Panc1 (cell line): ENCODE data around the gene MEGF6. TPM values are rescaled to one million over a fixed set of nuclear protein-coding genes. Genes with fewer than 3 reads are reported as not detected.
A peak's percentile ranks its signal among the peaks of the same experiment; 100 is the strongest.
"Not testable (repeated sequence)": the region's sequence is repeated elsewhere in the genome, so short reads cannot be mapped to it uniquely, and the experiment has no call there.

Experiments used
- ATAC-seq: fragments of 200-7000 bp; cut with Tn5 transposase; 2 replicates; pipeline ENCODE4 v1.9.1; 2020; ENCODE audit warnings: mild to moderate bottlenecking, moderate library complexity
- BruUV-seq: library from RNA; stranded (reverse); fragments of 400-500 nt; replicated peaks from 2 replicates; lab custom pipeline; 2021; lab: Mats Ljungman, UMichigan
- CTCF ChIA-PET: fragments of 300-600 bp; sonication (Branson Sonifier 250); formaldehyde crosslinking; loops from one replicate; lab custom pipeline; 2022; ENCODE audit warnings: antibody characterized with exemption; lab: Charles Lee
- POLR2A ChIA-PET: fragments of 300-600 bp; sonication (Branson Sonifier 250); formaldehyde crosslinking; loops from one replicate; lab custom pipeline; 2022; ENCODE audit warnings: antibody characterized with exemption; lab: Charles Lee
- DNase-seq: peaks from one replicate; pipeline ENCODE4 v3.0.0-alpha.2; 2010; ENCODE audit warnings: low read depth, low spot score
- H3K27ac ChIP-seq: 2 replicates; pipeline ENCODE4 v1.5.1; 2011; ENCODE audit warnings: mild to moderate bottlenecking, low read length, inconsistent platforms
- H3K27me3 ChIP-seq: fragments of 200-500 bp; sonication (Bioruptor generic); 2 replicates; pipeline ENCODE4 v1.6.0; 2014; ENCODE audit warnings: low read length, inconsistent platforms; ENCODE audit not compliant: control insufficient read depth, insufficient read depth
- H3K36me3 ChIP-seq: fragments of 200-500 bp; sonication (Bioruptor generic); 2 replicates; pipeline ENCODE4 v1.5.1; 2014; ENCODE audit warnings: inconsistent platforms, mild to moderate bottlenecking, low read length, moderate library complexity; ENCODE audit not compliant: control insufficient read depth, insufficient read depth
- H3K4me1 ChIP-seq: 2 replicates; pipeline ENCODE4 v1.5.1; 2011; ENCODE audit warnings: inconsistent platforms, mild to moderate bottlenecking, low read length, moderate library complexity; ENCODE audit not compliant: control insufficient read depth, insufficient read depth
- H3K4me3 ChIP-seq, 2 experiments: 2 replicates each; pipeline ENCODE4 v1.5.1; 2011 to 2012; ENCODE audit warnings: low read depth in 2 of 2, low read length in 2 of 2, mild to moderate bottlenecking in 2 of 2, inconsistent platforms in 1 of 2, moderate library complexity in 1 of 2
- H3K9me3 ChIP-seq: fragments of 200-500 bp; sonication (Bioruptor generic); 2 replicates; pipeline ENCODE4 v1.5.1; 2014; ENCODE audit warnings: low read depth, mild to moderate bottlenecking, inconsistent platforms, low read length, moderate library complexity; ENCODE audit not compliant: control insufficient read depth, insufficient read depth
- CTCF ChIP-seq: fragments of 450-650 bp; IDR thresholded peaks from 2 replicates; pipeline ENCODE4 v1.5.1; 2017; ENCODE audit warnings: mild to moderate bottlenecking
- POLR2AphosphoS5 ChIP-seq: IDR thresholded peaks from 2 replicates; pipeline ENCODE4 v1.6.1; 2012; ENCODE audit warnings: mild to moderate bottlenecking, low read depth, low read length, moderate library complexity
- SIN3A ChIP-seq: IDR thresholded peaks from 2 replicates; pipeline ENCODE4 v1.6.1; 2012; ENCODE audit warnings: low read depth, mild to moderate bottlenecking, low read length, moderate library complexity, borderline replicate concordance; ENCODE audit not compliant: insufficient read depth
- TCF7L2 ChIP-seq: IDR thresholded peaks from 2 replicates; pipeline ENCODE4 v1.6.1; 2011; ENCODE audit warnings: mild to moderate bottlenecking, low read depth, low read length, inconsistent platforms
- in situ Hi-C: cut with HindIII; loops from 2 replicates; pipeline ENCODE4 v1.10.0; 2016; ENCODE audit warnings: low sequenced_read_pairs, low pct_unique_long_range_greater_than_20kb
- intact Hi-C: fragments of 100-400 bp; cut with micrococcal nuclease; formaldehyde crosslinking; loops from one replicate; pipeline ENCODE4 v1.10.0; 2022; ENCODE audit not compliant: unreplicated experiment
- total RNA-seq: library from RNA; stranded (reverse); gene quantifications from one replicate; pipeline ENCODE4 v1.2.1, GENCODE V29; 2021; ENCODE audit not compliant: unreplicated experiment
- TF ChIP-seq, protein P1 (sequence below), 2 experiments: IDR thresholded peaks; 2 replicates each; pipeline ENCODE4 v1.6.1; 2011 to 2012; ENCODE audit warnings: low read depth in 2 of 2, control low read depth in 1 of 2, low read length in 1 of 2, mild to moderate bottlenecking in 1 of 2, moderate library complexity in 1 of 2; ENCODE audit not compliant: insufficient read depth in 1 of 2

MEGF6 gene
- total RNA-seq, 1 experiment from 2014 or later = 32.6 TPM

DNA sequence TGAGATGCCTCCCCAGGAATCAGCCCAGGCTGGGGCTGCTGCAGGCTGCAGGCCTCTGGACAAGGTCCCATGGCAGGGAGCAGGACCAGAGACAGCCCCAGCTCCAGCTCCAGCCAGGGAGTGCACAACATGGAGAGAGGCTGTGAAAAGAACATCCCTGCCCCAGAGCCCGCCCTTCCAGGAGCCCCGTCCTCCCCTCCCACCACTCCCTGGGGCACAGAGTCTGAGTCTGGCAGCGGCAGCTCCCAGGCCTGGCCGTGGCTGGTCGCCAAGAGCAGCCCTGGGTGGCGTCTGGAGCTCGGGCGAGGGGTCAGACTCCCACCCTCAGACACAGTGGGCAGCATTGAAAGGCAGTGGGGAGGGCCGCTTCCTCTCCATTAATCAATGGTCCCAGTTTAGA is 37.8 kb downstream of the MEGF6 start:
- no peak for DNase-seq
- in situ Hi-C loops (no loop called here), intact Hi-C loops (no loop called here)
- Histone ChIP-seq H3K9me3 (no peaks in the 10 kb centered on the region), H3K27ac (no peak overlapping the region), H3K36me3 (no peaks in the 10 kb centered on the region), H3K27me3 (no peaks in the 10 kb centered on the region), H3K4me1 (peaks cover 6% of the 10 kb centered on the region; the same call in 1 of the 2 replicates), H3K4me3 (no peak overlapping the region)
- BruUV-seq = no TSS peak
- TF ChIP-seq CTCF = no peak
- ChIA-PET CTCF (interaction anchor here (1.1 kb wide), 1 partner anchor 45 kb away, joined by 4 read pairs; no protein-coding TSS in a partner anchor), POLR2A (no interaction called here)
- peak; percentile 67 for ATAC-seq

DNA sequence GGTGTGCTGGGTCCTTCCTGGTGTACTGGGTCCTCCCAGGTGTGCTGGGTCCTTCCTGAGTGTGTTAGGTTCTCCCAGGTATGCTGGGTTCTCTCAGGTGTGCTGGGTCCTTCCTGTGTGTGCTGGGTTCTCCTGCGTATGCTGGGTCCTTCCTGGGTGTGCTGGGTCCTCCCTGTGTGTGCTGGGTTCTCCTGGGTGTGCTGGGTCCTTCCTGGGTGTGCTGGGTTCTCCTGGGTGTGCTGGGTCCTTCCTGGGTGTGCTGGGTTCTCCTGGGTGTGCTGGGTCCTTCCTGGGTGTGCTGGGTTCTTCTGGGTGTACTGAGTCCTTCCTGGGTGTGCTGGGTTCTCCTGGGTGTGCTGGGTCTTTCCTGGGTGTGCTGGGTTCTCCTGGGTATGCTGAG is 38.7 kb downstream of the MEGF6 start:
- BruUV-seq, H3K27ac ChIP-seq, POLR2A ChIA-PET, H3K9me3 ChIP-seq, H3K4me3 ChIP-seq, intact Hi-C loops, H3K27me3 ChIP-seq, H3K4me1 ChIP-seq, in situ Hi-C loops, H3K36me3 ChIP-seq, DNase-seq, ATAC-seq: not testable (repeated sequence)
- CTCF ChIA-PET = interaction anchor here (1.1 kb wide), 1 partner anchor 46 kb away, joined by 4 read pairs; no protein-coding TSS in a partner anchor

GRCh38 chr1:3571263-3571662 is 40.0 kb downstream of the MEGF6 start:
- Histone ChIP-seq H3K27ac (no peak overlapping the region), H3K4me3 (no peak overlapping the region), H3K9me3 (no peaks in the 10 kb centered on the region), H3K4me1 (no peaks in the 10 kb centered on the region), H3K36me3 (no peaks in the 10 kb centered on the region), H3K27me3 (no peaks in the 10 kb centered on the region)
- ATAC-seq = no peak
- in situ Hi-C loops (no loop called here), intact Hi-C loops (no loop called here)
- BruUV-seq = no TSS peak
- TF ChIP-seq SIN3A = no peak
- TF ChIP-seq, protein P1, sequence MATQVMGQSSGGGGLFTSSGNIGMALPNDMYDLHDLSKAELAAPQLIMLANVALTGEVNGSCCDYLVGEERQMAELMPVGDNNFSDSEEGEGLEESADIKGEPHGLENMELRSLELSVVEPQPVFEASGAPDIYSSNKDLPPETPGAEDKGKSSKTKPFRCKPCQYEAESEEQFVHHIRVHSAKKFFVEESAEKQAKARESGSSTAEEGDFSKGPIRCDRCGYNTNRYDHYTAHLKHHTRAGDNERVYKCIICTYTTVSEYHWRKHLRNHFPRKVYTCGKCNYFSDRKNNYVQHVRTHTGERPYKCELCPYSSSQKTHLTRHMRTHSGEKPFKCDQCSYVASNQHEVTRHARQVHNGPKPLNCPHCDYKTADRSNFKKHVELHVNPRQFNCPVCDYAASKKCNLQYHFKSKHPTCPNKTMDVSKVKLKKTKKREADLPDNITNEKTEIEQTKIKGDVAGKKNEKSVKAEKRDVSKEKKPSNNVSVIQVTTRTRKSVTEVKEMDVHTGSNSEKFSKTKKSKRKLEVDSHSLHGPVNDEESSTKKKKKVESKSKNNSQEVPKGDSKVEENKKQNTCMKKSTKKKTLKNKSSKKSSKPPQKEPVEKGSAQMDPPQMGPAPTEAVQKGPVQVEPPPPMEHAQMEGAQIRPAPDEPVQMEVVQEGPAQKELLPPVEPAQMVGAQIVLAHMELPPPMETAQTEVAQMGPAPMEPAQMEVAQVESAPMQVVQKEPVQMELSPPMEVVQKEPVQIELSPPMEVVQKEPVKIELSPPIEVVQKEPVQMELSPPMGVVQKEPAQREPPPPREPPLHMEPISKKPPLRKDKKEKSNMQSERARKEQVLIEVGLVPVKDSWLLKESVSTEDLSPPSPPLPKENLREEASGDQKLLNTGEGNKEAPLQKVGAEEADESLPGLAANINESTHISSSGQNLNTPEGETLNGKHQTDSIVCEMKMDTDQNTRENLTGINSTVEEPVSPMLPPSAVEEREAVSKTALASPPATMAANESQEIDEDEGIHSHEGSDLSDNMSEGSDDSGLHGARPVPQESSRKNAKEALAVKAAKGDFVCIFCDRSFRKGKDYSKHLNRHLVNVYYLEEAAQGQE (IDR thresholded peaks at IDR 0.05; ENCODE audit: insufficient read depth in 1 of 2, low read depth in 2 of 2, low read length in 1 of 2) = no peak
- no peak for TF ChIP-seq TCF7L2
- TF ChIP-seq POLR2AphosphoS5 = no peak
- TF ChIP-seq CTCF = no peak
- ChIA-PET POLR2A (no interaction called here), CTCF (no interaction called here)
- no peak for DNase-seq
